GM18511 (cell line): ENCODE data around the gene HORMAD2.

Source experiments
- ATAC-seq: cut with Tn5 transposase; IDR thresholded peaks from one replicate; pipeline ENCODE4 v1.9.1; 2021; ENCODE audit warnings: mild to moderate bottlenecking, moderate library complexity; ENCODE audit not compliant: unreplicated experiment

HORMAD2 gene

GRCh38 chr22:30224161-30224857 is 144.0 kb downstream of the HORMAD2 start:
- ATAC-seq: no peak

GRCh38 chr22:30225220-30225927 is 145.1 kb downstream of the HORMAD2 start:
- ATAC-seq: no peak

GRCh38 chr22:30226192-30226832 is 146.0 kb downstream of the HORMAD2 start:
- ATAC-seq: no peak
